ENCODE results near the gene TMC1.

DNA sequence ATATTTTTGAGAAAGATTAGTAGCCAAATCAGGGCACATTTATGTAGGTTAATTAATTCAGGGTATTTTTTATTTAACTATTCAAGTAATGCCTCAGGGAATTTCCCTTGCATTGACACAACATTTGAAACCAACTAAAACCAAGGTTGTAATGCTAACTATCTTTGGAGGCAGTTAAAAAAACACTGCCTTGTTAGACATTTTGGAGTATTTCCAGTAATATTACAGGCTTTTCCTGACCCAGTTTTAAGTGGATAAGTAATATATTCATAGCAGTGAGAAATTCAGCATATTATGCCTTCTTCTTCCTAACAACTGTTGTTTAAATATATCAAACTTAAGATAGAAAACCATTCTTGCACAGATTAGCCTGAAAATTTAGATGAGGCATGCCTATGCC, 175.1 kb downstream of the TMC1 start:
- TF ChIP-seq, protein P1, sequence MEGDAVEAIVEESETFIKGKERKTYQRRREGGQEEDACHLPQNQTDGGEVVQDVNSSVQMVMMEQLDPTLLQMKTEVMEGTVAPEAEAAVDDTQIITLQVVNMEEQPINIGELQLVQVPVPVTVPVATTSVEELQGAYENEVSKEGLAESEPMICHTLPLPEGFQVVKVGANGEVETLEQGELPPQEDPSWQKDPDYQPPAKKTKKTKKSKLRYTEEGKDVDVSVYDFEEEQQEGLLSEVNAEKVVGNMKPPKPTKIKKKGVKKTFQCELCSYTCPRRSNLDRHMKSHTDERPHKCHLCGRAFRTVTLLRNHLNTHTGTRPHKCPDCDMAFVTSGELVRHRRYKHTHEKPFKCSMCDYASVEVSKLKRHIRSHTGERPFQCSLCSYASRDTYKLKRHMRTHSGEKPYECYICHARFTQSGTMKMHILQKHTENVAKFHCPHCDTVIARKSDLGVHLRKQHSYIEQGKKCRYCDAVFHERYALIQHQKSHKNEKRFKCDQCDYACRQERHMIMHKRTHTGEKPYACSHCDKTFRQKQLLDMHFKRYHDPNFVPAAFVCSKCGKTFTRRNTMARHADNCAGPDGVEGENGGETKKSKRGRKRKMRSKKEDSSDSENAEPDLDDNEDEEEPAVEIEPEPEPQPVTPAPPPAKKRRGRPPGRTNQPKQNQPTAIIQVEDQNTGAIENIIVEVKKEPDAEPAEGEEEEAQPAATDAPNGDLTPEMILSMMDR (conservative IDR thresholded peaks at IDR 0.05; ENCODE audit: low read length): no peak
- no peak for TF ChIP-seq EZH2phosphoT487 (IDR thresholded peaks at IDR 0.05; ENCODE audit: borderline replicate concordance)
